Sigmoid colon (tissue), 7 donors: ENCODE results near the gene NECTIN2. TPM values are rescaled to one million over a fixed set of nuclear protein-coding genes. Genes with fewer than 3 reads are reported as not detected.

Experiments used
- DNase-seq: peaks from one replicate; pipeline ENCODE4 v3.0.0-alpha.2; 2019
- H3K27ac ChIP-seq, 4 donors: fragments of 200-600 bp; sonication (generic); one replicate each; pipeline ENCODE4 v1.5.1; 2016 to 2019; ENCODE audit warnings: mild to moderate bottlenecking in 1 of 4
- H3K27me3 ChIP-seq, 3 donors: fragments of 200-600 bp; sonication (generic); one replicate each; pipeline ENCODE4 v1.5.1; 2019; ENCODE audit warnings: mild to moderate bottlenecking in 1 of 3
- H3K36me3 ChIP-seq, 4 donors: fragments of 200-600 bp; sonication (generic); one replicate each; pipeline ENCODE4 v1.5.1; 2016 to 2019
- H3K4me1 ChIP-seq, 4 donors: fragments of 200-600 bp; sonication (generic); one replicate each; pipeline ENCODE4 v1.5.1; 2017 to 2019
- H3K4me3 ChIP-seq, 4 donors: fragments of 200-600 bp; sonication (generic); one replicate each; pipeline ENCODE4 v1.5.1; 2017 to 2019; ENCODE audit warnings: mild to moderate bottlenecking in 2 of 4, moderate library complexity in 1 of 4
- H3K9me3 ChIP-seq, 4 donors: fragments of 200-600 bp in 3 of 4; sonication (generic) in 3 of 4; one replicate each; pipeline versions ENCODE4 v1.5.1 to v1.6.1; 2013 to 2019
- EP300 ChIP-seq, 4 donors: sonication (generic); formaldehyde crosslinking; IDR thresholded peaks; one replicate each; pipeline ENCODE4 v1.6.1; 2017; ENCODE audit warnings: antibody characterized with exemption in 4 of 4
- POLR2A ChIP-seq, 2 donors: fragments of 450-650 bp; IDR thresholded peaks; one replicate each; pipeline ENCODE4 v1.6.1; 2016; ENCODE audit warnings: antibody characterized with exemption in 2 of 2, mild to moderate bottlenecking in 2 of 2, moderate library complexity in 2 of 2
- POLR2AphosphoS5 ChIP-seq, 4 donors: sonication (generic); formaldehyde crosslinking; IDR thresholded peaks; one replicate each; pipeline ENCODE4 v1.6.1; 2017; ENCODE audit warnings: antibody characterized with exemption in 4 of 4
- WGBS, 2 donors: extraction: QIAGEN DNeasy Blood & Tissue Kit; methylation state at CpG; one replicate each; pipeline ENCODE4 v1.1.7; 2013; 5-methylcytosine and 5-hydroxymethylcytosine counted together
- intact Hi-C: fragments of 100-400 bp; cut with DNase I; formaldehyde crosslinking; loops from one replicate; pipeline ENCODE4 v1.15.1; 2023
- polyA plus RNA-seq, 3 donors: library from polyadenylated mRNA; stranded (reverse); fragments of 200-250 nt; gene quantifications; one replicate each; pipeline ENCODE4 v1.2.3, GENCODE V29; 2013
- total RNA-seq, 4 donors: library from RNA; depleted of rRNA; stranded (reverse); fragments of >200 nt; gene quantifications; one replicate each; pipeline ENCODE4 v1.1.0, GENCODE V29; 2016
- TF ChIP-seq, protein P1 (sequence below), 4 experiments: fragments of 450-650 bp in 3 of 4; fragments of 200-600 bp in 1 of 4; IDR thresholded peaks; one replicate each; pipeline ENCODE4 v1.5.1; 2016 to 2019; ENCODE audit warnings: antibody characterized with exemption in 4 of 4, mild to moderate bottlenecking in 3 of 4, moderate library complexity in 2 of 4
- donor health status: healthy with polysubstance abuse.
- donor health status: Bipolar disorder and iron deficiency.
- donor health status: healthy.

NECTIN2 gene
- total and polyA plus RNA-seq, 7 donors, result 15.6 to 68.6 (median 27.3) TPM

DNA sequence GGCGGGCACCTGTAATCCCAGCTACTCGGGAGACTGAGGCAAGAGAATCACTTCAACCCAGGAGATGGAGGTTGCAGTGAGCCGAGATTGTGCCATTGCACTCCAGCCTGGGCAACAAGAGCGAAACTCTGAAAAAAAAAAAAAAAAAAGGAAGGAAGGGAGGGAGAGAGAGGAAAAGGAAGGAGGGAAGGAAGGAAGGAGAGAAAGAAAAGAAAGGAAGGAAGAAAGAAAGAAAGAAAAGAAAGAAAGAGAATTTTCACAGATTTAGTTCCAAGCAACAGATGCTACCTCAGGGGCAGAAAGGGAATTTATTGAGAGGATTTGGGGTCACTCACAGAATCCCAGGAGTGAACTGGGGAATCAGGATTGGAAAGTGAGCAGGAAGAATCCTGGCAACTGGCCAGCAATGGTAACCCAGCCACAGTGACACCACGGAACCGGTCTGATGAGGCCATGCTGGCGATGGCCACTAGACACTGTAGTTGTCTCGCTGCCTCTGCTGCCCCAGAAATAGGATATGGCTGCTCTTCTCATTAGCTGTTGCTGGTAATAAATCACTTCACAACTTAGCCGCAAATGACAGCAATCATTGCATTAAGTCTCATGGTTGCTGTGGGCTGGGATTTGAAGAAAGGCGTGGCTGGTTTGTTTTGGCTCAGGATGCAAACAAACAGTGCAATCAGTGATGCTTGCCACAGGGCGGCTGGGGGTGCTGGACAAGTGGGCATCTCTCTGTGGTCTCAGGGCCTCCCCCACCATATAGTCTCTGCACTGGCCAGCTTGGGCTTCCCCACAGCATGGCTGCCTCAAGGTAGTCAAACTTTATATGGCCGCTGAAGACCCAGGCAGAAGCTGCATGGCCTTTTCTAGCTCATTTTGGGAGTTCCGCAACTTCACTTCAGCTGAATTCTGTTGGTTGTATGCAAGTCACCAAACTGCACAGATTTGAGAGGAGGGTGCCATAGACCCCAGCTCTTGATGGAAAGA, 42.4 kb upstream of the NECTIN2 start:
- WGBS, 2 donors, result 92% methylated on average over 13 of the region's 13 CpGs
- intact Hi-C loops, result no loop called here
- H3K9me3 ChIP-seq, result no peaks in the 10 kb centered on the region

DNA sequence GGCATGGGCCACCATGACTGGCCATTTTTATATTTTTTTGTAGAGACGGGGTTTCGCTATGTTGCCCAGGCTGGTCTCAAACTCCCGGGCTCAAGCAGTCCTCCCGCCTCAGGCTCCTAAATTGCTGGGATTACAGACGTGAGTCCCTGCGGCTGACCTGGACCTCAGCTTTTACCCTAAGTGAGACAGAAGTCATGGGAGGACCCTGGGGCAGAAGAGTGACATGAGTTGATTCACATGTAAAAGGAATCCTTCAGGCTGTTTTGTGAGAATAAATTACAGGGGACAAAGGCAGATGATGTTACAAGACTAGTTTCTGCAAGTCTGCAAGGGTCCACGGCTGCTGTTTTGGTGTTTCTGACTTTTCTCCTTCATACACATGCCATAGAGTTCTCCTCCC, 39.8 kb upstream of the NECTIN2 start:
- WGBS, 2 donors, result 84 to 90% methylated on average over 7 of the region's 7 CpGs
- no peak overlapping the region for H3K27ac ChIP-seq
- H3K9me3 ChIP-seq, result no peaks in the 10 kb centered on the region
- TF ChIP-seq POLR2A (IDR thresholded peaks at IDR 0.05) (no peak), EP300 (IDR thresholded peaks at IDR 0.05) (no peak), POLR2AphosphoS5 (IDR thresholded peaks at IDR 0.05) (no peak)
- TF ChIP-seq, protein P1, sequence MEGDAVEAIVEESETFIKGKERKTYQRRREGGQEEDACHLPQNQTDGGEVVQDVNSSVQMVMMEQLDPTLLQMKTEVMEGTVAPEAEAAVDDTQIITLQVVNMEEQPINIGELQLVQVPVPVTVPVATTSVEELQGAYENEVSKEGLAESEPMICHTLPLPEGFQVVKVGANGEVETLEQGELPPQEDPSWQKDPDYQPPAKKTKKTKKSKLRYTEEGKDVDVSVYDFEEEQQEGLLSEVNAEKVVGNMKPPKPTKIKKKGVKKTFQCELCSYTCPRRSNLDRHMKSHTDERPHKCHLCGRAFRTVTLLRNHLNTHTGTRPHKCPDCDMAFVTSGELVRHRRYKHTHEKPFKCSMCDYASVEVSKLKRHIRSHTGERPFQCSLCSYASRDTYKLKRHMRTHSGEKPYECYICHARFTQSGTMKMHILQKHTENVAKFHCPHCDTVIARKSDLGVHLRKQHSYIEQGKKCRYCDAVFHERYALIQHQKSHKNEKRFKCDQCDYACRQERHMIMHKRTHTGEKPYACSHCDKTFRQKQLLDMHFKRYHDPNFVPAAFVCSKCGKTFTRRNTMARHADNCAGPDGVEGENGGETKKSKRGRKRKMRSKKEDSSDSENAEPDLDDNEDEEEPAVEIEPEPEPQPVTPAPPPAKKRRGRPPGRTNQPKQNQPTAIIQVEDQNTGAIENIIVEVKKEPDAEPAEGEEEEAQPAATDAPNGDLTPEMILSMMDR (IDR thresholded peaks at IDR 0.05), result no peak
- no peak for DNase-seq
- peaks cover 0 to 28% (median 20%) of the 10 kb centered on the region in 4 donors for H3K4me1 ChIP-seq
- no peaks in the 10 kb centered on the region for H3K27me3 ChIP-seq
- H3K36me3 ChIP-seq, result no peaks in the 10 kb centered on the region
- no peak overlapping the region for H3K4me3 ChIP-seq
- intact Hi-C loops, result no loop called here

More for the DNA sequence above, 42.4 kb upstream of the NECTIN2 start:
- Histone ChIP-seq H3K27ac (no peak overlapping the region), H3K4me3 (no peak overlapping the region), H3K27me3 (no peaks in the 10 kb centered on the region), H3K36me3 (no peaks in the 10 kb centered on the region), H3K4me1 (peaks cover 0 to 9% (median 8%) of the 10 kb centered on the region in 4 donors)
- DNase-seq, result no peak
- TF ChIP-seq, protein P1 (IDR thresholded peaks at IDR 0.05), result no peak
- TF ChIP-seq EP300 (IDR thresholded peaks at IDR 0.05) (no peak), POLR2AphosphoS5 (IDR thresholded peaks at IDR 0.05) (no peak), POLR2A (IDR thresholded peaks at IDR 0.05) (no peak)

DNA sequence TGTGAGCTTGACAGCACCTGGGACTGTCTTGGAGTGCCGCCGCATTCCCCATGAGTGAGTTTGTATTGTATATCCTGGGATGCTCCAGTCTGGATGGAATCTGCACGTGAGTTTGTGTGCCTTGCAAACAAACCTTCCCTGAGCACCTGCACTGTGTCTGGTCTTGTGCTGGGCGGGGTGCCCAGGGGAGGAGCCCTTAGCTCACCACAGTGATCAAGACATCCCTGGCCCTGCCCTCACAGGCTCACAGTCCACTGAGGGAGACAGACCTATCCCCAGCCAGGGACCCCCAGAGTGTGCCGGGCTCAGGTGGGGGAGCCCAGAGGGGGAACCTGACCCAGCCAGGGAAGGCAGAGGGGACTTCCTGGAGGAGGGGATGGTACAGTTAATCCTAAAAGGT, 38.9 kb upstream of the NECTIN2 start:
- TF ChIP-seq, protein P1 (IDR thresholded peaks at IDR 0.05), result no peak
- no peak for TF ChIP-seq POLR2A (IDR thresholded peaks at IDR 0.05)
- no peak for TF ChIP-seq EP300 (IDR thresholded peaks at IDR 0.05)
- TF ChIP-seq POLR2AphosphoS5 (IDR thresholded peaks at IDR 0.05), result no peak

DNA sequence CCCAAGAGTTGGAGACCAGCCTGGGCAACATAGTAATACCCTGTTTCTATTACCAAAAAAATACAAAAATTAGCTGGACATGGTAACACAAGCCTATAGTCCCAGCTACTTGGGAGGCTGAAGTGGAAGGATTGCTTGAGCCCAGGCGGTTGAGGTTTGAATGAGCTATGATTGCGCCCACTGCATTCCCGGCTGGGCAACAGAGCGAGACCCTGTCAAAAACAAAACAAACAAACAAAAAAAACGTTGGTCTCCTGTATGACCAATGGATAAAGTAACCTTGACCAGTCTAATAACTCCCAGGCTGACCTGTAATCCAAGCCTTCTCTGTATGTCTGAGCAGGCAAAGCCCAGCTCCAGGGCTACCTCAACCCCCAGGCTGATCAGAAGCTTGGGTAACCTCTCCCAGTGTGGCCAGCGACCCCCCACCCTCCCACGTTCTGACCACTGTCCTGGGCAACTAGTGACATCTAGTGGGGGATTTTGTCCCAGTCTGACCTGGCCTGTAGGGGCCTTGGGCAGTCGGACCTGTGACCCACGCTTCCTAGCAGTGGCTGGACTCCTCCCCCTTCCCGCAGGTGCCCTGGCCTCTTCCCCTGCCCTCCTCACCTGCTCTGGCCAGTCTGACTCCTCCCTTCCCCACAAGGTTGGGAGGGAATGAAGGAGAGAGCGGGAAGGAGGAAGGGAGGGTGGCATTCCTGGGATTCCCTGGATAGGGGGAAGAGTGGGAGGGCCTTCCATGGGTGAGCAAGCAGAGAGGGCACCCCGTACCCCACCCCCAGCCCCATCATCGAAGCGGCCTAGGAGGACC, 38.2 kb upstream of the NECTIN2 start:
- Histone ChIP-seq H3K4me3 (peak overlapping the region in 1 of 4 donors; percentile 50), H3K36me3 (no peaks in the 10 kb centered on the region), H3K4me1 (peaks cover 0 to 28% (median 20%) of the 10 kb centered on the region in 4 donors), H3K9me3 (no peaks in the 10 kb centered on the region), H3K27ac (peak overlapping the region; percentile 49 to 77 (median 59)), H3K27me3 (no peaks in the 10 kb centered on the region)
- 17 to 31% methylated on average over 14 of the region's 14 CpGs for WGBS, 2 donors
- no peak for DNase-seq
- TF ChIP-seq EP300 (IDR thresholded peaks at IDR 0.05), result no peak
- TF ChIP-seq, protein P1 (IDR thresholded peaks at IDR 0.05), result peak in 2 of 4 experiments; percentile 15 to 23
- intact Hi-C loops, result loop anchor here (2.0 kb wide), 1 partner anchor 37 kb away; no protein-coding TSS in a partner anchor

More for the DNA sequence above, 38.9 kb upstream of the NECTIN2 start:
- no peak overlapping the region for H3K4me3 ChIP-seq
- intact Hi-C loops, result no loop called here
- no peaks in the 10 kb centered on the region for H3K9me3 ChIP-seq
- H3K27me3 ChIP-seq, result no peaks in the 10 kb centered on the region
- peak overlapping the region in 1 of 4 donors; percentile 77 for H3K27ac ChIP-seq
- no peaks in the 10 kb centered on the region for H3K36me3 ChIP-seq
- WGBS, 2 donors, result 18 to 61% methylated on average over 5 of the region's 5 CpGs
- peaks cover 0 to 28% (median 20%) of the 10 kb centered on the region in 4 donors for H3K4me1 ChIP-seq
- no peak for DNase-seq
